H1 (cell line): Measurements from ENCODE around the gene CDH12. TPM values are rescaled to one million over a fixed set of nuclear protein-coding genes. Genes with fewer than 3 reads are reported as not detected.

Experiments
- CTCF ChIA-PET: fragments of 300-600 bp; sonication (Branson Sonifier 250); formaldehyde crosslinking; loops from one replicate; lab custom pipeline; 2021; ENCODE audit not compliant: partially characterized antibody; lab: Charles Lee
- POLR2A ChIA-PET: fragments of 300-600 bp; sonication (Branson Sonifier 250); formaldehyde crosslinking; loops from one replicate; lab custom pipeline; 2021; ENCODE audit warnings: inconsistent platforms; ENCODE audit not compliant: partially characterized antibody; lab: Charles Lee
- DNase-seq, 2 experiments: peaks; one replicate each; pipeline versions ENCODE4 v3.0.0 to v3.0.0-alpha.2; 2010 to 2022; ENCODE audit warnings: low spot score in 2 of 2, low read depth in 1 of 2, mixed read lengths in 1 of 2
- FAIRE-seq: peaks from 2 replicates; lab custom pipeline; 2011; peaks lifted over from hg19 to GRCh38; lab: Jason Lieb, UNC
- H2AFZ ChIP-seq: 2 replicates; pipeline ENCODE4 v1.8.1; 2012; ENCODE audit warnings: low read length, inconsistent platforms
- H2AK5ac ChIP-seq: 2 replicates; pipeline ENCODE4 v1.6.1; 2013; ENCODE audit warnings: low read depth, low read length
- H2BK120ac ChIP-seq: replicated peaks from 2 replicates; pipeline ENCODE3; 2013; ENCODE audit warnings: low read depth, low read length, inconsistent platforms
- H2BK12ac ChIP-seq: 2 replicates; pipeline ENCODE4 v1.6.1; 2013; ENCODE audit warnings: low read depth, low read length
- H2BK15ac ChIP-seq: 2 replicates; pipeline ENCODE4 v1.6.1; 2013; ENCODE audit warnings: low read length
- H2BK20ac ChIP-seq: 2 replicates; pipeline ENCODE4 v1.6.1; 2013; ENCODE audit warnings: low read length
- H2BK5ac ChIP-seq: 2 replicates; pipeline ENCODE4 v1.6.1; 2013; ENCODE audit warnings: low read depth, low read length
- H3K14ac ChIP-seq: 2 replicates; pipeline ENCODE4 v1.6.1; 2013; ENCODE audit warnings: inconsistent platforms; ENCODE audit not compliant: insufficient read length
- H3K18ac ChIP-seq: 2 replicates; pipeline ENCODE4 v1.6.1; 2013; ENCODE audit warnings: low read length; ENCODE audit errors: extremely low read depth
- H3K23ac ChIP-seq: 2 replicates; pipeline ENCODE4 v1.6.1; 2013; ENCODE audit warnings: inconsistent platforms; ENCODE audit not compliant: insufficient read length
- H3K23me2 ChIP-seq: 2 replicates; pipeline ENCODE4 v1.6.1; 2013; ENCODE audit warnings: low read depth, low read length
- H3K27ac ChIP-seq: 2 replicates; pipeline ENCODE4 v1.6.1; 2011; ENCODE audit warnings: low read depth, low read length, inconsistent platforms
- H3K27me3 ChIP-seq, 4 experiments: replicated peaks in 1 of 4; 1 replicate in 1 of 4; 2 replicates in 3 of 4; pipeline versions ENCODE4 v1.6.1 to v1.8.1; 2011 to 2013; ENCODE audit warnings: low read length in 3 of 4, mild to moderate bottlenecking in 3 of 4, inconsistent platforms in 2 of 4, mixed read lengths in 2 of 4, moderate library complexity in 1 of 4; ENCODE audit not compliant: control insufficient read depth in 3 of 4, insufficient read depth in 3 of 4; ENCODE audit errors: extremely low read depth in 1 of 4
- H3K36me3 ChIP-seq, 4 experiments: 2 replicates each; pipeline versions ENCODE4 v1.6.1 to v1.8.1; 2011 to 2013; ENCODE audit warnings: mild to moderate bottlenecking in 4 of 4, low read length in 3 of 4, moderate library complexity in 2 of 4, control low read depth in 1 of 4, inconsistent platforms in 1 of 4; ENCODE audit not compliant: insufficient read depth in 4 of 4, control insufficient read depth in 2 of 4
- H3K4ac ChIP-seq: replicated peaks from 2 replicates; pipeline ENCODE3; 2013; ENCODE audit warnings: low read length, low read depth, mixed read lengths, inconsistent platforms; ENCODE audit not compliant: insufficient read length
- H3K4me1 ChIP-seq, 4 experiments: replicated peaks in 1 of 4; 1 replicate in 1 of 4; 2 replicates in 3 of 4; pipeline versions ENCODE4 v1.6.1 to v1.8.1; 2011 to 2013; ENCODE audit warnings: low read length in 3 of 4, inconsistent platforms in 2 of 4, mixed read lengths in 1 of 4; ENCODE audit not compliant: insufficient read depth in 4 of 4, control insufficient read depth in 3 of 4
- H3K4me2 ChIP-seq, 2 experiments: 2 replicates each; pipeline versions ENCODE4 v1.6.1 to v1.8.1; 2011 to 2013; ENCODE audit warnings: low read depth in 2 of 2, low read length in 2 of 2, control low read depth in 1 of 2, inconsistent platforms in 1 of 2, mild to moderate bottlenecking in 1 of 2; ENCODE audit not compliant: insufficient read depth in 1 of 2
- H3K4me3 ChIP-seq, 4 experiments: fragments of 200-600, 300-600 bp in 1 of 4; sonication (generic), shearing (Covaris generic), sonication (Bioruptor Twin) in 1 of 4; 2 replicates each; pipeline versions ENCODE4 v1.5.1 to v1.8.1; 2011 to 2016; ENCODE audit warnings: low read length in 4 of 4, low read depth in 3 of 4, control low read depth in 2 of 4, inconsistent platforms in 2 of 4, mild to moderate bottlenecking in 2 of 4, mixed read lengths in 1 of 4, moderate library complexity in 1 of 4; ENCODE audit not compliant: insufficient read depth in 2 of 4; ENCODE audit errors: extremely low read depth in 1 of 4
- H3K56ac ChIP-seq: replicated peaks from 2 replicates; pipeline ENCODE3; 2013; ENCODE audit warnings: low read depth, mild to moderate bottlenecking, mixed read lengths, low read length, inconsistent platforms; ENCODE audit not compliant: insufficient read length
- H3K79me1 ChIP-seq: 2 replicates; pipeline ENCODE4 v1.6.1; 2013; ENCODE audit warnings: low read depth, low read length, control low read depth
- H3K79me2 ChIP-seq, 2 experiments: 2 replicates each; pipeline versions ENCODE4 v1.6.1 to v1.8.1; 2012 to 2013; ENCODE audit warnings: low read length in 2 of 2, mild to moderate bottlenecking in 2 of 2, inconsistent platforms in 1 of 2; ENCODE audit not compliant: insufficient read depth in 2 of 2, control insufficient read depth in 1 of 2
- H3K9ac ChIP-seq, 4 experiments: replicated peaks in 1 of 4; 1 replicate in 1 of 4; 2 replicates in 3 of 4; pipeline versions ENCODE4 v1.6.1 to v1.8.1; 2011 to 2013; ENCODE audit warnings: low read depth in 3 of 4, low read length in 3 of 4, control low read depth in 2 of 4, mild to moderate bottlenecking in 2 of 4, moderate library complexity in 2 of 4, inconsistent platforms in 1 of 4; ENCODE audit errors: extremely low read depth in 1 of 4
- H3K9me3 ChIP-seq, 2 experiments: 2 replicates each; pipeline versions ENCODE4 v1.6.1 to v1.8.1; 2012 to 2013; ENCODE audit warnings: mild to moderate bottlenecking in 2 of 2, moderate library complexity in 2 of 2, control low read depth in 1 of 2, inconsistent platforms in 1 of 2, low read depth in 1 of 2, low read length in 1 of 2, mixed read lengths in 1 of 2; ENCODE audit not compliant: insufficient read depth in 2 of 2
- H4K20me1 ChIP-seq, 2 experiments: replicated peaks in 1 of 2; 2 replicates each; pipeline versions ENCODE3 to v1.8.1; 2011 to 2013; ENCODE audit warnings: inconsistent platforms in 2 of 2, low read length in 2 of 2, mild to moderate bottlenecking in 1 of 2; ENCODE audit not compliant: insufficient read depth in 2 of 2, control insufficient read depth in 1 of 2
- H4K5ac ChIP-seq: 2 replicates; pipeline ENCODE4 v1.6.1; 2013; ENCODE audit warnings: low read length, low read depth, mixed read lengths, inconsistent platforms; ENCODE audit not compliant: insufficient read length
- H4K8ac ChIP-seq: 2 replicates; pipeline ENCODE4 v1.8.0; 2013; ENCODE audit warnings: mild to moderate bottlenecking, moderate library complexity, low read length, inconsistent platforms; ENCODE audit not compliant: insufficient read depth; ENCODE audit errors: extremely low read depth
- H4K91ac ChIP-seq: replicated peaks from 2 replicates; pipeline ENCODE3; 2013; ENCODE audit warnings: low read length, mixed read lengths, inconsistent platforms; ENCODE audit not compliant: insufficient read length
- ATF2 ChIP-seq: IDR thresholded peaks from 2 replicates; pipeline ENCODE4 v1.6.1; 2012; ENCODE audit warnings: low read length, inconsistent platforms
- TAF7 ChIP-seq: optimal IDR thresholded peaks from 2 replicates; pipeline ENCODE3; 2011; ENCODE audit warnings: low read depth, mild to moderate bottlenecking, inconsistent platforms, low read length, moderate library complexity, borderline replicate concordance
- WGBS, 2 experiments: shearing (Covaris generic) in 1 of 2; methylation state at CpG; one replicate each; pipeline versions ENCODE4 v1.1.6 to v1.1.7; 2013 to 2015; ENCODE audit warnings: low lambda C conversion rate in 2 of 2, mixed read lengths in 2 of 2, inconsistent platforms in 1 of 2, low coverage in 1 of 2, missing lambda C conversion rate in 1 of 2; ENCODE audit not compliant: insufficient replicate concordance in 2 of 2, insufficient coverage in 1 of 2, insufficient read length in 1 of 2; ENCODE audit errors: extremely low coverage in 1 of 2, missing lambda C conversion rate in 1 of 2; 5-methylcytosine and 5-hydroxymethylcytosine counted together
- polyA plus RNA-seq, 7 experiments: library from polyadenylated mRNA; depleted of rRNA in 3 of 7; stranded (reverse) in 5 of 7; unstranded in 2 of 7; fragments of >200 nt in 5 of 7; fragments of 200-250 nt in 2 of 7; gene quantifications; 1 replicate in 5 of 7; 2 replicates in 1 of 7; 4 replicates in 1 of 7; pipeline versions ENCODE4 v1.2.1 to v1.2.3, GENCODE V29; 2011 to 2013; ENCODE audit warnings: missing spikeins in 2 of 7, mixed read lengths in 2 of 7
- total RNA-seq: library from RNA; stranded (reverse); fragmentation: NEBNext Ultra II Directional; extraction: Animal tissue kit (Norgen Biotek cat#: 25700); gene quantifications from 2 replicates; pipeline ENCODE4 v1.2.1, GENCODE V29; 2021

The CDH12 gene
- total and polyA plus RNA-seq, 2 of the 8 experiments (the other 6 are each of a cell fraction or from before 2014, with no cell fraction given): 0.03 TPM; not detected in 1

DNA sequence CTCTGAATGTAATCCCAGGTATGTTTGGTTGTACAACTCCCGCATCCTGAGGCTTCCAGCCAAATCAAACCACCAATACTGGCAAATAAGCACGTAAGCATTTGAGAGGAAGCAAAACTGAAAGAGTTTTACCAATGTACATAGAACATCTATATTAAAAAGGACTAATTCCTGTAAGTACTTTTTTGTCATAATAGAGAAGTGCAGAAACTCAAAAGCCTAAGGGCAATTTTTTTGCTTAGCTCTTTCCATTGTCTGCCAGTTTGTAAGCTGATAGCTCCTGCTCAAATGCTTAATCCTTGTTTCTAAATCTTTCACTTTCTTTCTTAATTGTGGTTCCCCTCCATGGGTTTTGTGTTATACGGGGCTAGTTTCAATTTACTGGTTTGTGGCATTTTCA is 1151.8 kb downstream of the CDH12 start:
- no peak overlapping the region for H4K5ac ChIP-seq
- H3K56ac ChIP-seq: no peak overlapping the region
- no peak overlapping the region for H3K14ac ChIP-seq
- H3K9me3 ChIP-seq: no peaks in the 10 kb centered on the region
- H4K20me1 ChIP-seq: no peaks in the 10 kb centered on the region
- no peak overlapping the region for H3K4me2 ChIP-seq
- H2AFZ ChIP-seq: no peak overlapping the region
- no peak overlapping the region for H3K23ac ChIP-seq
- H3K4me3 ChIP-seq: no peak overlapping the region
- H2BK5ac ChIP-seq: no peak overlapping the region
- no peak overlapping the region for H4K91ac ChIP-seq
- H3K9ac ChIP-seq: no peak overlapping the region
- H3K79me2 ChIP-seq: no peaks in the 10 kb centered on the region
- no peak for DNase-seq
- no peak overlapping the region for H3K18ac ChIP-seq
- TF ChIP-seq TAF7 (no peak), ATF2 (no peak)
- no peak overlapping the region for H3K27ac ChIP-seq
- 94% methylated on average over 3 of the region's 3 CpGs; no CpG with 5 or more reads in 1 of the 2 experiments for WGBS, 2 experiments
- no peak overlapping the region for H2BK15ac ChIP-seq
- no peaks in the 10 kb centered on the region for H3K27me3 ChIP-seq
- FAIRE-seq: no peak
- CTCF ChIA-PET: interaction anchor here (0.7 to 1.4 kb wide), 3 partner anchors 38 to 1195 kb away, joined by 3 read pairs; no protein-coding TSS in a partner anchor
- no peak overlapping the region for H2BK12ac ChIP-seq
- POLR2A ChIA-PET: no interaction called here
- H3K36me3 ChIP-seq: no peaks in the 10 kb centered on the region
- H2BK120ac ChIP-seq: no peak overlapping the region
- no peak overlapping the region for H3K4ac ChIP-seq
- no peak overlapping the region for H2AK5ac ChIP-seq
- no peak overlapping the region for H4K8ac ChIP-seq
- H2BK20ac ChIP-seq: no peak overlapping the region
- no peaks in the 10 kb centered on the region for H3K79me1 ChIP-seq
- H3K4me1 ChIP-seq: no peaks in the 10 kb centered on the region
- H3K23me2 ChIP-seq: no peaks in the 10 kb centered on the region
